Mammary epithelial cell (primary cell): ENCODE measurements around the gene GPRIN3.

Experiments used
- CTCF ChIP-seq, 2 donors: IDR thresholded peaks in 1 of 2; conservative IDR thresholded peaks in 1 of 2; 2 replicates each; pipeline ENCODE4 v1.5.1; 2011 to 2012; ENCODE audit warnings: inconsistent platforms in 2 of 2, low read length in 2 of 2, mild to moderate bottlenecking in 2 of 2, control low read depth in 1 of 2, low read depth in 1 of 2; ENCODE audit not compliant: insufficient read depth in 1 of 2; ENCODE audit errors: extremely low read depth in 1 of 2
- EZH2 ChIP-seq: IDR thresholded peaks from 2 replicates; pipeline ENCODE4 v1.6.1; 2012; ENCODE audit warnings: low read length, inconsistent platforms, borderline replicate concordance

DNA sequence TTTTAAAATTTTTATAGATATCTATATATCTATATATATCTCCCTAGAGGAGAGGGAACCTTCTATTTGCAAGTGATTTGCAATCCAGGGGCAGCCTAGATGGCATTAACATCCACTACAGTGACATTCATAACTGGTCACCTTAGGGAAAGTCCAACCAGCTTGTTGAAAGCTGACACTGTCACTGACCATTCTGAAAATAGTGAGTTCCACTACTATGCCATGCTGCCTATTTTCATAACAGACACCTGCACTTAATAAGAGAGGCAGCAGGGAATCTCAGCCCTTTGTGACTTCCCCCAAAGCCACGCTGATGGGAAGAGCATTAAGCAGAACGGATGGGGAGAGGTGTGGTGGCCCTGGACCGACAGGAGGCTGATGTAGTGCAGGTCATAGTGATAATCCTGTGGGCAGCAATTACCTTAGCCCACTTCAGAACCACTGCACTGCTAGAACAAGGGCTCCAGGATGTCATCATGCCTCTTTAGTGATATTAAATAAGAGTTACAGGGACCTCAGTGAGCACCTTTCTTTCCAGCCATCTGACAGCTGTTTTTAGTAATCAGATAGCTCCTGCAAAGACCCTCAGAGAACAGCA is 51.3 kb downstream of the GPRIN3 start:
- TF ChIP-seq CTCF (conservative IDR thresholded peaks at IDR 0.05 in 1 of 2, IDR thresholded peaks at IDR 0.05 in 1 of 2; ENCODE audit: extremely low read depth in 1 of 2, insufficient read depth in 1 of 2, low read depth in 1 of 2, low read length in 2 of 2) (no peak), EZH2 (no peak)
